Osteoblast (primary cell): ENCODE results near the gene MFSD11. TPM values are rescaled to one million over a fixed set of nuclear protein-coding genes. Genes with fewer than 3 reads are reported as not detected.

Experiments
- DNase-seq: peaks from one replicate; pipeline ENCODE4 v3.0.0; 2011; ENCODE audit warnings: low spot score, mixed read lengths; ENCODE audit not compliant: insufficient read length; ENCODE audit errors: missing footprints
- H2AFZ ChIP-seq: 2 replicates; pipeline ENCODE4 v1.6.0; 2011; ENCODE audit warnings: mild to moderate bottlenecking, low read length
- H3K27ac ChIP-seq: 2 replicates; pipeline ENCODE4 v1.5.1; 2011; ENCODE audit warnings: mild to moderate bottlenecking, low read depth, low read length, moderate library complexity
- H3K27me3 ChIP-seq: 2 replicates; pipeline ENCODE4 v1.6.0; 2012; ENCODE audit warnings: mild to moderate bottlenecking, control low read depth, inconsistent platforms, low read length, moderate library complexity; ENCODE audit not compliant: insufficient read depth
- H3K36me3 ChIP-seq: 2 replicates; pipeline ENCODE4 v1.5.1; 2011; ENCODE audit warnings: mild to moderate bottlenecking, low read length, control low read depth, moderate library complexity; ENCODE audit not compliant: insufficient read depth
- H3K4me1 ChIP-seq: 2 replicates; pipeline ENCODE4 v1.5.1; 2011; ENCODE audit warnings: mild to moderate bottlenecking, low read length, control low read depth, moderate library complexity; ENCODE audit not compliant: insufficient read depth
- H3K4me2 ChIP-seq: 2 replicates; pipeline ENCODE4 v1.6.0; 2011; ENCODE audit warnings: mild to moderate bottlenecking, low read length; ENCODE audit not compliant: insufficient read depth
- H3K4me3 ChIP-seq: fragments of 200-600 bp; sonication (generic); 3 replicates; pipeline ENCODE4 v1.5.1; 2012; ENCODE audit warnings: mild to moderate bottlenecking, low read length, inconsistent platforms; ENCODE audit not compliant: insufficient read depth
- H3K79me2 ChIP-seq: 2 replicates; pipeline ENCODE4 v1.6.0; 2012; ENCODE audit warnings: mild to moderate bottlenecking, low read length, control low read depth, inconsistent platforms; ENCODE audit not compliant: insufficient read depth
- H3K9me3 ChIP-seq: 2 replicates; pipeline ENCODE4 v1.5.1; 2011; ENCODE audit warnings: low read depth, low read length, control low read depth
- H4K20me1 ChIP-seq: 2 replicates; pipeline ENCODE4 v1.6.0; 2012; ENCODE audit warnings: mild to moderate bottlenecking, low read length, control low read depth; ENCODE audit not compliant: insufficient read depth
- CTCF ChIP-seq: IDR thresholded peaks from 2 replicates; pipeline ENCODE4 v1.5.1; 2011; ENCODE audit warnings: mild to moderate bottlenecking, low read depth, low read length, moderate library complexity; ENCODE audit errors: extremely low read depth
- total RNA-seq: library from RNA; depleted of rRNA; stranded (reverse); fragments of >200 nt; gene quantifications from 2 replicates; pipeline ENCODE4 v1.2.3, GENCODE V29; 2012

MFSD11 gene
- total RNA-seq, 1 donor = 42.0 TPM

- Histone ChIP-seq H4K20me1 (no peaks in the 10 kb centered on the region), H3K4me2 (no peak overlapping the region), H3K36me3 (peaks cover 10% of the 10 kb centered on the region), H3K79me2 (no peaks in the 10 kb centered on the region), H3K4me3 (no peak overlapping the region), H3K9me3 (no peaks in the 10 kb centered on the region), H2AFZ (no peak overlapping the region), H3K27ac (no peak overlapping the region), H3K27me3 (no peaks in the 10 kb centered on the region), H3K4me1 (no peaks in the 10 kb centered on the region)
- TF ChIP-seq CTCF = no peak
- DNase-seq = no peak
Observed at GRCh38 chr17:76751416-76751993, 13.6 kb downstream of the MFSD11 start.

- H3K4me3 ChIP-seq = no peak overlapping the region
- no peaks in the 10 kb centered on the region for H3K9me3 ChIP-seq
- no peaks in the 10 kb centered on the region for H3K27me3 ChIP-seq
- no peaks in the 10 kb centered on the region for H4K20me1 ChIP-seq
- no peaks in the 10 kb centered on the region for H3K4me1 ChIP-seq
- H2AFZ ChIP-seq = no peak overlapping the region
- H3K27ac ChIP-seq = no peak overlapping the region
- H3K4me2 ChIP-seq = no peak overlapping the region
- no peaks in the 10 kb centered on the region for H3K79me2 ChIP-seq
- TF ChIP-seq CTCF = no peak
- peaks cover 10% of the 10 kb centered on the region for H3K36me3 ChIP-seq
- DNase-seq = no peak
Observed at GRCh38 chr17:76752006-76752405, 14.1 kb downstream of the MFSD11 start.

GRCh38 chr17:76753061-76753961 lies 15.4 kb downstream of the MFSD11 start:
- no peaks in the 10 kb centered on the region for H3K27me3 ChIP-seq
- no peak for TF ChIP-seq CTCF
- H3K4me1 ChIP-seq = no peaks in the 10 kb centered on the region
- H4K20me1 ChIP-seq = no peaks in the 10 kb centered on the region
- no peak overlapping the region for H3K4me3 ChIP-seq
- H3K36me3 ChIP-seq = peaks cover 19% of the 10 kb centered on the region
- no peak overlapping the region for H3K4me2 ChIP-seq
- DNase-seq = no peak
- H3K9me3 ChIP-seq = no peaks in the 10 kb centered on the region
- H3K79me2 ChIP-seq = no peaks in the 10 kb centered on the region
- H2AFZ ChIP-seq = no peak overlapping the region
- no peak overlapping the region for H3K27ac ChIP-seq

GRCh38 chr17:76755285-76755684 lies 17.4 kb downstream of the MFSD11 start:
- Histone ChIP-seq H3K79me2 (no peaks in the 10 kb centered on the region), H3K9me3 (no peaks in the 10 kb centered on the region), H3K36me3 (peaks cover 23% of the 10 kb centered on the region), H3K4me3 (no peak overlapping the region), H4K20me1 (no peaks in the 10 kb centered on the region), H3K27ac (no peak overlapping the region), H3K4me2 (no peak overlapping the region), H3K27me3 (no peaks in the 10 kb centered on the region), H2AFZ (no peak overlapping the region), H3K4me1 (no peaks in the 10 kb centered on the region)
- no peak for DNase-seq
- TF ChIP-seq CTCF = no peak
